Liver (tissue), 9 donors: Measurements from ENCODE around the gene RNF8. TPM values are rescaled to one million over a fixed set of nuclear protein-coding genes. Genes with fewer than 3 reads are reported as not detected.

Experiments
- DNase-seq: peaks from one replicate; pipeline ENCODE4 v3.0.0-alpha.2; 2017; ENCODE audit warnings: low spot score
- H3K27ac ChIP-seq, 2 donors: one replicate each; pipeline ENCODE4 v1.7.0; 2013; ENCODE audit warnings: inconsistent platforms in 2 of 2, low read length in 2 of 2, control low read depth in 1 of 2, low read depth in 1 of 2, mild to moderate bottlenecking in 1 of 2
- H3K27me3 ChIP-seq, 4 donors: one replicate each; pipeline versions ENCODE4 v1.6.1 to v1.7.0; 2013; ENCODE audit warnings: low read length in 3 of 4, inconsistent platforms in 1 of 4, mild to moderate bottlenecking in 1 of 4, moderate library complexity in 1 of 4; ENCODE audit not compliant: control insufficient read depth in 4 of 4, insufficient read depth in 4 of 4
- H3K36me3 ChIP-seq, 4 donors: one replicate each; pipeline versions ENCODE4 v1.6.1 to v1.7.0; 2013; ENCODE audit warnings: low read length in 3 of 4, mild to moderate bottlenecking in 3 of 4, low read depth in 1 of 4, moderate library complexity in 1 of 4; ENCODE audit not compliant: control insufficient read depth in 4 of 4, insufficient read depth in 3 of 4
- H3K4me1 ChIP-seq, 4 donors: one replicate each; pipeline versions ENCODE4 v1.6.1 to v1.7.0; 2013; ENCODE audit warnings: low read length in 3 of 4, mild to moderate bottlenecking in 3 of 4, moderate library complexity in 1 of 4; ENCODE audit not compliant: control insufficient read depth in 4 of 4, insufficient read depth in 4 of 4
- H3K4me3 ChIP-seq, 3 donors: one replicate each; pipeline versions ENCODE4 v1.6.1 to v1.7.0; 2013; ENCODE audit warnings: low read length in 3 of 3, control low read depth in 1 of 3, low read depth in 1 of 3, mild to moderate bottlenecking in 1 of 3
- H3K9ac ChIP-seq, 2 donors: one replicate each; pipeline ENCODE4 v1.7.0; 2013; ENCODE audit warnings: low read length in 2 of 2, mild to moderate bottlenecking in 2 of 2, moderate library complexity in 2 of 2, control low read depth in 1 of 2, low read depth in 1 of 2
- H3K9me3 ChIP-seq, 4 donors: one replicate each; pipeline versions ENCODE4 v1.6.1 to v1.7.0; 2013; ENCODE audit warnings: low read length in 3 of 4; ENCODE audit not compliant: control insufficient read depth in 4 of 4
- ATF3 ChIP-seq: IDR thresholded peaks from 2 replicates; pipeline ENCODE4 v1.6.1; 2016; ENCODE audit warnings: antibody characterized with exemption
- CTCF ChIP-seq: fragments of 150-350 bp; IDR thresholded peaks from 2 replicates; pipeline ENCODE4 v1.5.1; 2017; ENCODE audit warnings: improper control_type of control experiment, low read depth, low read length; ENCODE audit not compliant: missing input control
- EGR1 ChIP-seq, 2 donors: IDR thresholded peaks; 2 replicates each; pipeline ENCODE4 v1.6.1; 2016 to 2018; ENCODE audit warnings: antibody characterized with exemption in 2 of 2, low read depth in 2 of 2
- FOXA1 ChIP-seq: IDR thresholded peaks from 2 replicates; pipeline ENCODE4 v1.6.1; 2016; ENCODE audit warnings: antibody characterized with exemption
- GABPA ChIP-seq, 2 donors: IDR thresholded peaks in 1 of 2; conservative IDR thresholded peaks in 1 of 2; 2 replicates each; pipeline ENCODE4 v1.6.1; 2016; ENCODE audit warnings: antibody characterized with exemption in 2 of 2, mild to moderate bottlenecking in 1 of 2, moderate library complexity in 1 of 2
- HNF4A ChIP-seq, 2 donors: conservative IDR thresholded peaks; 2 replicates each; pipeline ENCODE4 v1.6.1; 2016; ENCODE audit warnings: antibody characterized with exemption in 2 of 2, mild to moderate bottlenecking in 2 of 2
- HNF4G ChIP-seq: IDR thresholded peaks from 2 replicates; pipeline ENCODE4 v1.6.1; 2016; ENCODE audit warnings: antibody characterized with exemption
- JUND ChIP-seq, 2 donors: IDR thresholded peaks; 2 replicates each; pipeline ENCODE4 v1.6.1; 2016; ENCODE audit warnings: antibody characterized with exemption in 2 of 2
- MAX ChIP-seq: IDR thresholded peaks from 2 replicates; pipeline ENCODE4 v1.6.1; 2016; ENCODE audit warnings: antibody characterized with exemption
- NR2F2 ChIP-seq: IDR thresholded peaks from 2 replicates; pipeline ENCODE4 v1.6.1; 2016; ENCODE audit warnings: antibody characterized with exemption
- RAD21 ChIP-seq, 2 donors: IDR thresholded peaks; 2 replicates each; pipeline ENCODE4 v1.6.1; 2016; ENCODE audit warnings: antibody characterized with exemption in 2 of 2, mild to moderate bottlenecking in 2 of 2
- REST ChIP-seq: IDR thresholded peaks from 2 replicates; pipeline ENCODE4 v1.6.1; 2016; ENCODE audit warnings: antibody characterized with exemption, mild to moderate bottlenecking
- RXRA ChIP-seq, 2 donors: IDR thresholded peaks; 2 replicates each; pipeline ENCODE4 v1.6.1; 2017 to 2018; ENCODE audit warnings: antibody characterized with exemption in 2 of 2, mild to moderate bottlenecking in 1 of 2
- SP1 ChIP-seq: IDR thresholded peaks from 2 replicates; pipeline ENCODE4 v1.6.1; 2018; ENCODE audit warnings: antibody characterized with exemption, mild to moderate bottlenecking
- TAF1 ChIP-seq: conservative IDR thresholded peaks from 2 replicates; pipeline ENCODE4 v1.6.1; 2016; ENCODE audit warnings: antibody characterized with exemption, mild to moderate bottlenecking
- YY1 ChIP-seq: IDR thresholded peaks from 2 replicates; pipeline ENCODE4 v1.6.1; 2016; ENCODE audit warnings: antibody characterized with exemption, mild to moderate bottlenecking
- ZBTB33 ChIP-seq: IDR thresholded peaks from 2 replicates; pipeline ENCODE4 v1.6.1; 2016; ENCODE audit warnings: antibody characterized with exemption
- WGBS: extraction: QIAGEN DNeasy Blood & Tissue Kit; methylation state at CpG from one replicate; pipeline ENCODE4 v1.1.7; 2013; 5-methylcytosine and 5-hydroxymethylcytosine counted together
- polyA plus RNA-seq, 2 donors: library from polyadenylated mRNA; stranded (reverse) in 1 of 2; unstranded in 1 of 2; fragments of 200-250 nt in 1 of 2; fragments of >200 nt in 1 of 2; fragmentation: Nextera tagmentation in 1 of 2; extraction: Ambion mirVana in 1 of 2; gene quantifications; one replicate each; pipeline versions ENCODE4 v1.2.1 to v1.2.3, GENCODE V29; 2013 to 2015
- total RNA-seq, 2 donors: library from RNA; depleted of rRNA; stranded (reverse); fragments of >200 nt; gene quantifications; one replicate each; pipeline ENCODE4 v1.2.3, GENCODE V29; 2014
- donor health status: healthy.
- donor health status: healthy.
- donor health status: healthy.
- donor health status: healthy.
- donor health status: healthy.

The RNF8 gene
- total and polyA plus RNA-seq, 4 donors = 6.1 to 9.9 (median 7.5) TPM

GRCh38 chr6:37321516-37322415 is 32.0 kb upstream of the RNF8 start:
- Histone ChIP-seq H3K36me3 (peaks cover 5 to 35% (median 23%) of the 10 kb centered on the region in 4 donors), H3K9me3 (no peaks in the 10 kb centered on the region), H3K27me3 (no peaks in the 10 kb centered on the region), H3K4me1 (peaks cover 0 to 14% (median 9%) of the 10 kb centered on the region in 4 donors), H3K27ac (no peak overlapping the region), H3K4me3 (no peak overlapping the region), H3K9ac (no peak overlapping the region)
- WGBS = 92% methylated on average over 8 of the region's 8 CpGs
- no peak for TF ChIP-seq MAX
- TF ChIP-seq REST = no peak
- no peak for TF ChIP-seq JUND (IDR thresholded peaks at IDR 0.05)
- no peak for TF ChIP-seq NR2F2
- TF ChIP-seq FOXA1 = no peak
- no peak for TF ChIP-seq EGR1 (IDR thresholded peaks at IDR 0.05; ENCODE audit: low read depth in 2 of 2)
- TF ChIP-seq TAF1 = no peak
- TF ChIP-seq RXRA (IDR thresholded peaks at IDR 0.05) = no peak
- no peak for TF ChIP-seq SP1
- no peak for TF ChIP-seq RAD21 (IDR thresholded peaks at IDR 0.05)
- no peak for TF ChIP-seq HNF4G
- TF ChIP-seq YY1 = no peak
- no peak for TF ChIP-seq GABPA (IDR thresholded peaks at IDR 0.05 in 1 of 2, conservative IDR thresholded peaks at IDR 0.05 in 1 of 2)
- no peak for TF ChIP-seq ZBTB33
- TF ChIP-seq CTCF = no peak
- no peak for TF ChIP-seq HNF4A (conservative IDR thresholded peaks at IDR 0.05)
- TF ChIP-seq ATF3 = no peak
- no peak for DNase-seq
